ENCODE data around the gene C1orf35. TPM values are rescaled to one million over a fixed set of nuclear protein-coding genes. Genes with fewer than 3 reads are reported as not detected.

The C1orf35 gene
- total and polyA plus RNA-seq, 9 of the 15 experiments (the other 6 are each of a cell fraction or from before 2014, with no cell fraction given): 3.2 to 48.7 (median 12.5) TPM

DNA sequence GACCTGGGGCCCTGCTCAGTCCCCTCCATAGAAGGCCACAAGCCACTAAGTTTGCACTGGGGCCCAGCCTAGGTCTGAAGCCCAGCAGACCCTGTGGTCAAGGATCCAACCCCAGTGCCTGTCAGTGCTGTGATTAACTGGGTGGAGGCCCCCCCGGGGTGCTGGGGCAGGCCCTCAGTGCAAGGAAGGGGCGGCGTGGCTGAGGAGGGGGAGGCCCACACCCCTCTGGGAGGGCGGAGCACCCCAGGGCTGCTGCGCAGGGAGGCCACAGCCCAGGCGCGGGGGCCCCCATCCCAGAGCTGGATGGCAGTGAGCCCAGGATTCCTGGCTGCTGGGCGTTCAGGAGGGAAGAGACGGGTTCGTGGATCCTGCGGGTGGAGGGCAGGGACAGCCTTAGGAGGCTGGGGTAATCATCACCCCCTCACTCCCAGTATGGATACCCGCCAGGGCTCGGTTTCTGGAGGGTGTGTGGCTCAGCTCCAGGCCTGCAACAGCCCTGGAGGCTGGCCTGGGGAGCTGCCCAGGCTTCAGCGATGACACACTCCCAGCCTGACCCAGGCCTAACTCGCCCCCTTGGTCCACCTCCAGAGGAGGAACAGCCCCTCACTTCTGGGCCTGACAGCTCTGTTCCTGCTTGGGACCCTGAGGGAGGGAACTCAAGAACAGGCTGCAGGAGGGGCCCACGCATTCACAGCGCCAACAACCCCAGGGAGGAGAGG lies 47.5 kb upstream of the C1orf35 start:
- Histone ChIP-seq H3K36me3 (ENCODE audit: control insufficient read depth, insufficient read depth, low read length) (peaks cover 39% of the 10 kb centered on the region; the same call in 2 of the 3 replicates), H3K79me2 (ENCODE audit: control insufficient read depth, insufficient read depth, low read length) (peaks cover 41% of the 10 kb centered on the region), H3K4me1 (replicated peaks in 1 of 2; ENCODE audit: control insufficient read depth in 2 of 2, insufficient read depth in 2 of 2, low read length in 2 of 2) (peaks cover 27 to 82% of the 10 kb centered on the region in 2 experiments), H3K4me2 (ENCODE audit: insufficient read depth, low read length) (no peak overlapping the region), H3K9me1 (ENCODE audit: control insufficient read depth, insufficient read depth, low read length) (peaks cover 9% of the 10 kb centered on the region), H3K27me3 (ENCODE audit: control insufficient read depth in 2 of 2, insufficient read depth in 2 of 2, low read length in 2 of 2) (no peaks in the 10 kb centered on the region), H2AFZ (ENCODE audit: low read depth, low read length) (no peak overlapping the region), H3K9ac (ENCODE audit: insufficient read depth in 1 of 2, low read depth in 2 of 2, low read length in 2 of 2) (peak overlapping the region; percentile 31 to 91; a peak in 3 of 4 replicates), H3K4me3 (no peak overlapping the region), H4K20me1 (replicated peaks; ENCODE audit: control insufficient read depth, insufficient read depth, low read length) (peaks cover 19% of the 10 kb centered on the region), H3K9me3 (replicated peaks; ENCODE audit: control insufficient read depth, insufficient read depth, low read depth, low read length) (no peaks in the 10 kb centered on the region), H3K27ac (ENCODE audit: extremely low read depth, low read depth, low read length) (peak overlapping the region; percentile 62; the same call in 2 of the 3 replicates)
- ChIA-PET CTCF (ENCODE audit: low intra/inter-chr PET ratio) (no interaction called here), POLR2A (interaction anchor here (0.6 to 4.2 kb wide), 8 partner anchors 7 to 1376 kb away, joined by 3 to 46 read pairs (median 8); partner anchors contain the start of genes GUK1 and IBA57)
- ATAC-seq: peak; percentile 2
- in situ Hi-C loops (cut with MboI): no loop called here
- DNase-seq (ENCODE audit: extremely low read depth in 1 of 4, low spot score in 3 of 4): peak in 3 of 4 experiments; percentile 32 to 58 (median 50)
- 65% methylated on average over 9 of the region's 17 CpGs for WGBS (ENCODE audit: insufficient coverage, low coverage, missing lambda C conversion rate)
- no peak for FAIRE-seq
- intact Hi-C loops (cut with micrococcal nuclease): no loop called here
- no TSS peak for BruUV-seq (replicated peaks)
- TF ChIP-seq ZBTB7A (IDR thresholded peaks at IDR 0.05; ENCODE audit: borderline replicate concordance, control insufficient read depth, low read depth, low read length) (peak; percentile 64; the same call in 1 of the 2 replicates), POLR2G (IDR thresholded peaks at IDR 0.05; ENCODE audit: low read depth, low read length) (peak; percentile 74), NRF1 (conservative IDR thresholded peaks at IDR 0.05 in 1 of 2, IDR thresholded peaks at IDR 0.05 in 1 of 2) (0 out of 4 replicates have a peak, but pooled peaks of 1 of the 2 experiments have one; percentile 18), FOXP4 (CRISPR knock-in tag; IDR thresholded peaks at IDR 0.05; ENCODE audit: borderline replicate concordance) (no peak), ARID4B (CRISPR knock-in tag; IDR thresholded peaks at IDR 0.05) (no peak), HNRNPL (IDR thresholded peaks at IDR 0.05; ENCODE audit: low read depth, low read length) (no peak), MAZ (CRISPR knock-in tag; conservative IDR thresholded peaks at IDR 0.05 in 1 of 2, IDR thresholded peaks at IDR 0.05 in 1 of 2) (0 out of 4 replicates have a peak, but pooled peaks of 1 of the 2 experiments have one; percentile 30), YY1 (IDR thresholded peaks at IDR 0.05; ENCODE audit: borderline replicate concordance in 1 of 3, control insufficient read depth in 1 of 3, extremely low read depth in 1 of 3, insufficient read depth in 3 of 3, insufficient read length in 1 of 3, insufficient replicate concordance in 2 of 3, low read depth in 1 of 3, low read length in 2 of 3) (no peak), HNRNPLL (IDR thresholded peaks at IDR 0.05; ENCODE audit: low read depth, low read length, poor library complexity, severe bottlenecking) (no peak)
